ENCODE results near the gene PNMA6E.

PNMA6E gene

DNA sequence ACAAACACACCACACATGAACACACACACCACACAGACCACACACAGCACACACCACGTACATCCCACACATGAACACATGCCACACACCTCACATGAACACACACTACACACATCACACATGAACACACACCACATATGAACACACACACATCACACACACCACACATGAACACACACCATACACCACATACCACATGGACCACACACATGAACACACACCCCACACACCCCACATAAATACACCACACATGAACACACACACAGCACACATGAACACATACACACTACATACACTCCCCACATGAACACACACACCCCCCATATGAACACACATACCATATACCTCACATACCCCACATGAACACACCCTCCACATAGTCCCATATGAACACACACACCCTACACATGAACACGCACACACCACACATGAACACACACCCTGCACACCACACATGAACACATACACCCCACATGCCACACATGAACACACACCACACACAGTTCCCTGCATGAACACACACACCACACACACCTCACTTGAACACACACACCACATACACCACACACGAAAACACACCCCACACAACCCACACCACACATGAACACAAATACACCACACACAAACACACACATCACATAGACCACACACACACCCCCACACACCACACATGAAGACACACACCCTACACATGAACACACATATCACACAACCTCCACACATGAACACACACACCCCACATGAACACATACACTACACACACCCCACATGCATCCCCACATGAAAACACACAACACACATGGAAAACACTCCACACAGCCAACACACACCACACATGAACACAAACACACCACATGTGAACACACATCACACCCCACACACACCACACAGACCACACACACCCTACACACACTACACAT lies 18.3 kb downstream of the PNMA6E start:
- no peak for DNase-seq

DNA sequence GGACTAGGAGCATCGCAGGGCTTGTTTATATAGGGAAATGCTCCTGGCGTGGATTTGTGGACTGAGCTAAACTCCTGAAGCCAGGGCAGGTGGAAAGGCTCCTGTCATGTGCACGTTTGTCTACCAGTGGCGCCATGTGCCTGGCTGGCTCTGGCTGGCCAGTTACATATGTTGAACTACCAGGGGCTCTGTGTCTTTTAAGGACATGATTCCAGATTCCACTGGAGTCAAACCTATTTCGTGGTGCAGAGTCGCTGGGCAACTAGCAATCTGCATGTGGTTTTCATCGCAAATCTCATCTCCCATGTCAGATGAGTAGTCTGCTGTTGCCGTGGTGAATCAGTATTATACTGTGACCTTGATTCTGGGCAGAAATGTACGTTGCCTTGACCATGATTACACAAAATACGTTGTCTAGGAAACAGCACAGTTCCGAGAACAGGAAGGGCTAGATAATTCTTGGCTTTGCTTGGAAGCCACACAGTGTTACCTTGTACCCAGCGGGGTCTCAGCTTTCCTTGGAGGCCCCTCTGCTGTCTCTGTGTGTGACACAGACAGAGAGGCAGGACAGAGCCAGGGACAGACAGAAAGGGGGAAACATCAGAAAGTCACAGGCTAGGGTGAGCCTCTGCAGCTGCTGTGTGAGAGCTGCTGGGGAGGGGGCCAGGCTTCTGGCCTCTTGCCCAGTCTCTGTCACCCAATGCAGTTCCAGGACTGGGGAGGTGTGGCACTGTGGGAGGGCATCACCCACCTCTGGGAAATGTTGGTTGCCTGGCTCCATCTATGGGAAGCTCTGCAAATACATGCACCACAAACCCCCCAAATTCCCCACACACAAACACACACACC lies 19.2 kb downstream of the PNMA6E start:
- peak; percentile 77 for DNase-seq

DNA sequence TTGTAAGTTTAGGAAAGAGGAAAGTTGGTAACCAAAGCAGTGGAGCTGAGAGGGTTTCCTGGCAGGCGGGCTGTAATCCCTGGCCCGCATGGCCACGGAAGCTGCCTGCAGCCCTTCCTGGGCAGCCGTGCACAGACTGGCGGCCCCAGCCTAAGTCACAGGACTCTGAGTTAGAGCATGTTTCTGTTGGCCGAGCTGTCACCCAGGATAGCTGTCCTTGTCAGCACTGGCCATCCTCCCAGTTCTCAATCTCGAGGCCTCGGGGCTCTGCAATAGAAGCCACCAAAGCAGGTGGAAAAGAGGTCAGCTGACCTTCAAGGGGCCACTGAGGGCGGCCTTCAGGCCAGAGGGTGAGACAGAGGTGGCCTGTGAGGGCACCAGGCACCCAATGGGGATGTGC lies 20.5 kb downstream of the PNMA6E start:
- no peak for DNase-seq

DNA sequence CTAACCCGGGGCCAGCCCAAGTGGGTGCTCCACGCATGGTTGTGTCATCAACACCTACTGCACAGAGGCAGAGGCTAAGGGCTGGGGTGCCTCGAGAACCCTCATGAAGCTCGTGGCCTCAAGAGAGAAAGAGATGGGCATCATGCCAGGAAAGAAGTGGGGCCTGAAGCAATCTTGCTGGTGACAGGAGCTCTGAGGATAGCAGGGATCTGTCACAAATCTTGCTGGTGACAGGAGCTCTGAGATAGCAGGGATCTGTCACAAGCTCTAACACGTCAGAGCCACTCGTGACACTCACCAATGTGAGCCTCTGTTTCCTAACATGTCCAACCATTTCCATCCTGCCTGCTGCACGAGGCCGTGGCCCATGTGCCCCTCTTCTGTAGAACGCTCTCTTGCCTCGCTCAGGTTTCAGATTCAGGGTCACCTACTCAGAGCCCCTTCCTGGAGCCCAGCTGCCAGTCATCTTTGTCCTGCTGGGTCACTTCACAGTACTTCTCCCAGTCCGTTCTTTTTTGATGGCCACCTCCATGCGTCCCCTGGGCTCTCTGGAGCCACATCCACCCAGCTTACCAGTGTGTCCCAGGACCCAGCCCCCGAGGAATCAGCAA lies 21.1 kb downstream of the PNMA6E start:
- DNase-seq: no peak

DNA sequence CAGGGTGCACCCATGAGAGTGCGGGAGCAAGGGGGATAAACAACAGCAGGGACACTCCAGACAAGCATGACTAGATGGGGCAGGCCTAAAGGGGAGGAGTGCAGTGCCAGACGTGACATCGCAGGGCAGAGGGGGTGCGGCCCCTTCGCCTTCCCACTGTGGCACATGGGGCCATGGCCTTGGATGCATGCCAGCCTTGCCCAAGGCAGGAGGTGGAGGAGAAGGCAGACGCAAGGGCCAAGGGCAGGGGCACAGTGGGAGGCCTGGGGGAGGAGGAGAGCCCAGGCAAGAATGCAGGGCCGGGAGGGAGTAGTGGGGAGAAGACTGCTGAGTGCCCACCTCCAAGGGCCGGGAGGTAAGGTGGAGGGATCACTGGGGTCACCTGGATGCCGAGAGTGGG lies 21.6 kb downstream of the PNMA6E start:
- DNase-seq: no peak

DNA sequence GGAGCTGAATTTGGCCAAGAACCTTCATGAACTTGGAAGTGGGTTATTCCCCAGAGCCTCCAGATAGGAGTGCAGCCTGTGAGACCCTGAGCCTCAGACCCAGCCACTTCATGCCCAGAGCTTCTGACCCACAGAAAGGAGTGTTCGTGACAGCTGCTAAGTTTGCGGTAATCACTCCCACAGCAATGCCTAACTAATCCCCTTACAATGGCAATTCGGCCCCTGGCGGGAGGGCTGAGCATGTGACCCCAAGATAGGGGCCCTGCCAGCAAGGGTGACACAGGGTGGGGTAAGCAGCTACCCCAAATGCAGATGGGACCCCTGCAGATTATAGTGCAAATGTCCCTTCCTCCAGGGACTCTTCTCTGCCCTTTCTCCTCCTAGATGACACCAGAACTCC lies 22.5 kb downstream of the PNMA6E start:
- no peak for DNase-seq

DNA sequence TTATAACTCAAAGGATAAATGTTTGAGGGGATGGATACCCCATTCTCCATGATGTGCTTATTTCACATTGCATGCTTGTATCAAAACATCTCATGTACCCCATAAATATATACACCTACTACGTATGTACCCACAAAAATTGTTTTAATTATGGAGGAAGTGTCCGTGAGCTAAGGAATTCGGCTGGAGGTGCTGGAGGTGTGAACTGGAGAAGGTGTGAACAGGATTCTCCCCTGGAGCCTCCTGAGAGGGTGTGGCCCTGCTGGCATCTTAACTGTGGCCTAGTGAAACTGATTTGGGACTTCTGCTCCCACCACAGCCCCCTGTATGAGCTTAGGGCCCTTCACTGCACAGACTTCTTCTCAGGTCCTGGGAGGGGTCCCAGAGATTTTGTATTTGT lies 23.4 kb downstream of the PNMA6E start:
- DNase-seq: no peak

DNA sequence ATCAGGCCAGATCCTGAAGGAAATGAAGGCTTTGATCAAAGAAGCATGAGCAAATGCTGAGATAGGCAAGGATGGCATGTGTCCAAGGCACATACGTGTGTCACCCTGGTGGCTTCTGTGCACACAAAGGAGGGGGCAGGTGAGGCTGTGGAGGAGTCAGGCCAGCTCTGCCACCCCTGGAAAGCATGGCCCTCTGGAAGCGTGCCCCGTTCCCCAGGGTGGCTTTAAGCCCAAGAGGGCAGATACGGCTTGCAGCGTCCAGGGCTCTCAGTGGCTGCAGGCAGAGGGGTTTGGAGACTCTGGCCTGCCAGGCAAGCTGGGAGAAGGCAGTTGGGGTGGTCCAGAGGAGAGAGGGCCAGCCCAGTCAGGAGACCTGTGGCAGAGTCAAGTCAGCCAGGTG lies 25.6 kb downstream of the PNMA6E start:
- DNase-seq: no peak

DNA sequence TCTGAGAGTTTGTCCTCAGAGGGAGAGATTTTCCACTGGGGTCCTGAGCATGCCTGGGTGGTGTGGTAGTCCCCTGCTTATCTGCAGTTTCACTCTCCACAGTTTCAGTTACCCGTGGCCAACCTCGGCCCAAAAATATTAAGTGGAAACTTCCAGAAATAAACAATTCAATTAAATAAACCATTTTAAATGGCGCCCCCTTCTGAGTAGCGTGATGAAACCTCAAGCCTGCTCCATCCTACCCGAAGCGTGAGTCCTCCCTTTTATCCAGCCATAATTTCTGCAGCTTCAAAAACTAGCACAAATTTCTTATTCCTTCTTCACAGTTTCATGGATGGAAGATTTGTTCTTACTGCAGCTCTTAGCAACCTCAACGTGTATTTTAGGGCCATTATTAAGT lies 26.7 kb downstream of the PNMA6E start:
- no peak for DNase-seq

DNA sequence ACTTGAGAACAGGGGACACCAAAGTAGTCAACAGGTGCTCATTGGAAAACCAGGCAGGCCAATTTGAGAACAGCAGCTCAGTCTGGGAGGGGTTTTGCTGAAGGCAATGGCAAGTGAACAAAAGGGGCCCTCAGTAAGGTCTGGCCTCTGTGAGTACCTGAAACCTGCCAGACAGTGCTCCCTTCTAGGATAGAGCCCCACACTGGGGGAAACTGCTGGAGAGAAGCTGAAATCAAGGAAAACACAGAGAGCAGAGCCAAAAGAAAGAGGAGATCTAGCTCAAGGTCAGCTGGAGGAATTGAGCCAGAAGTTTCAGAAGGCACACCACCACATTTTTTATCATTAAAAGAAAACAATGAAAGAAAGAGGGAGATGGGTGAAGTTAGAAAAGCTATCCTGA lies 28.2 kb downstream of the PNMA6E start:
- DNase-seq: no peak

DNA sequence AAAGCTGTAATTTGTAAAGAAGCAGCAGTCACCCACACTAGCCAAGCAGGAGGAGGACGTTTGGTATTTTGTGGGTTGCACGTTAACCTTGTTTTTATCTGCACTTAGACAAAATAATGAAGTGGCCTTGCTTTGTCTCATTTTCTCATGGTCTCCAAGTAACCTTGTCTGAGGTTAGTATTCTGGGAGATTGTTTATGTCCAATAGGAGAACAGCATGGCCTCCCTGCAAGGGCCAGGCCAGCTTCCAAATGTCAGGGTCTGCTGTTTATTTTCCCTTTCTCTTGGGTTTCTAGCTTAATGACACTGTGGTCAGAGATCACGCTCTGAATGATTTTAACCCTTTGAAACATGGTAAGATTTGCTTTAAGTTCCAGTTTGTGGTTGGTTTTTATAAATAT lies 29.9 kb downstream of the PNMA6E start:
- DNase-seq: no peak

DNA sequence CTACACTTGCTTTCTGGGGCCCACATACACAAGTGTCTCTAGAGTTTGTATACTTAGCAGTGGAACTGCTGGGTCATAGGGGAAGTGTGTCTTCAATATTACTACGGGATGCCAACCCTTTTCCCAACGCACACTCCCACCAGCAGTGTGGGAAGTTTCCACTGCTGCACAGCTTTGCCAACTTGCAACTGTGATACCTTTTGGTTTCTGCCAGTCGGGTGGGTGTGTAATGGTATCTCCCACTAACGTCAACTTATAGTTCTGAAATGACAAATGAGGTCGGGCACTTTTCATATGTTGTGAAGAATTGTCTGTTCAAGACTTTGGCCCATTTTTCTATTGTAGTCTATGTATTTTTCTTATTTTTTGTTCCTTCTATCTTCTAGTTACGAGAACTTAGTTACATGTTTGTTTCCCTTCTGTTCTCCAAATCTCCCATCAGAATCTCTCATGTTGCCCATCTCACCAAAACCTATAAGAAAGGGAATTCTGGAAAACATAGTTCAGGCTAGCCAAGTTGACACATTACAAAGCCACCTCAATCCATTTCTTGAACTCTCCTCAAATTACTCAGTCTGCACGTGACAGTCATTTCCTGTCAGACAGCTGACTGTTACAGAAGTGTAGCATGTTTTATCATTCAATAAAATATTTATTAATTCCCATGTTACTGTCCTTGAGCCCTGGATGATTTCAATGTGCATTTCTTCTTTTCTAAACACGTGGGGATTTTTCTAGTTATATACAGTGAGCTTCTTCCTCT lies 30.7 kb downstream of the PNMA6E start:
- no peak for DNase-seq

DNA sequence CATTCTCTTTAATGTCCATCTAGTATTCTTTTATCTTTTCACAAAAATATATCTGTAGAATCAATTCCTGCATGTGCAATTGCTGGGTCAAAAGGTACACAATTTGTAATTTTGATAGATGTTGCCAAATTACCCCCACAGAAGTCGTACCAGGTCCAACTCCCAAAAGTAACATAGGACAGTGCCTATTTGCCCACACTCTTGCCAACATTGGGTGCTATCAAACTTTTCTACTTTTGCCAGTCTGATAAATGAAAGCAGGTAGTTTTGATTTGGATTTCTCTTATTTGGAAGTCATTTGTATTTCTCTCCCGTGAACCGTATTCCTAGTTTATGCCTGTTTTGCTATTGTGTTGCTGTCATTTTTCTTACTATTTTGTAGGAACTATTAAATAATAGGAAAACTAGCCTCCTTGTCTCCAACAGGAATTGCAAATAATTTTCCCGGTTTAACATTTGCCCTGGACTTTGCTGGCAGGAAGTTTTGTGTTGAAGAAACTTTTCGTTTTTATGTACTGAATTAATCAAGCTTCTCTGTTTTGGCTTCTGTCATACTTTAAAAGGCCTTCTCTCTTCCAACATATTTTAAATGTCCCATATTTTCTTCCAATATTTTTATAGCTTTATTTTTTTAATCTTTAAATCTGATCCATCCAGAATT lies 34.1 kb downstream of the PNMA6E start:
- no peak for DNase-seq

DNA sequence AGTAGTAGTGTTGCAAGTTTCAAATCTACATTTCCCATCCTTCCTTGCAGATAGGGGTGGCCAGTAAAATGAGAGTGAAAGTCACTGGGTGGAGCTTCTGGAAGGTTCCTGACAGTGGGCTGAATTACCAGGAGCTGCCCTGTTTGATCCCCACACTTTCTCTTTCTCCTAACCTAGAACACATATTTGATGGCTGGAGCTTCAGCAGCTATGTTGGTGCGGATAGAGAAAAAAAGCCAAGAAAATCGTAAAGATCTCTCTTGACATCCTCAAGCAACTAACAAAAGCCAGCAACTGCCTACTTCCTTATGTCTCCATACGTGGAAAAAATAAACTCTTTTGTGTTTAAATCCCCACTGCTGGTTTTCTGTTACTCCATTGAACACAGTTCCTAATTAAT lies 35.0 kb downstream of the PNMA6E start:
- no peak for DNase-seq

DNA sequence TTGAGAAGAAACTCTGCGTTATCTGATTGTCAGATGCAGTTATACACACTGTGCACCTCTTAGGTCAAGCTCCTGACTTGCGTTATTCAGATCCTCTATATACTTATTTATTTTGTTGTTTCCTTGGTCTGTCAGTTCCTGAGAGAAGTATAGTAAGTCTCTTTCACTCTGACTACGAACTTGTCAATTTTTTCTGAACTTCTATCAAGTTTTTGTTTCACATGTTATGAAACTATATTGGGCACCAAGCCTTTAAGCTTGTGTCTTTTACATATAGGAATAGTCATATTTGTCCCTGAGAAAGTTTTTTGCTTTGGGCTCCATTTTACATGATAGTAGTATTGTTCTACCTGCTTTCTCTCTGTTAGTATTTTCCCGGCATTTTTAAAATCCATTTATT lies 35.5 kb downstream of the PNMA6E start:
- DNase-seq: no peak

DNA sequence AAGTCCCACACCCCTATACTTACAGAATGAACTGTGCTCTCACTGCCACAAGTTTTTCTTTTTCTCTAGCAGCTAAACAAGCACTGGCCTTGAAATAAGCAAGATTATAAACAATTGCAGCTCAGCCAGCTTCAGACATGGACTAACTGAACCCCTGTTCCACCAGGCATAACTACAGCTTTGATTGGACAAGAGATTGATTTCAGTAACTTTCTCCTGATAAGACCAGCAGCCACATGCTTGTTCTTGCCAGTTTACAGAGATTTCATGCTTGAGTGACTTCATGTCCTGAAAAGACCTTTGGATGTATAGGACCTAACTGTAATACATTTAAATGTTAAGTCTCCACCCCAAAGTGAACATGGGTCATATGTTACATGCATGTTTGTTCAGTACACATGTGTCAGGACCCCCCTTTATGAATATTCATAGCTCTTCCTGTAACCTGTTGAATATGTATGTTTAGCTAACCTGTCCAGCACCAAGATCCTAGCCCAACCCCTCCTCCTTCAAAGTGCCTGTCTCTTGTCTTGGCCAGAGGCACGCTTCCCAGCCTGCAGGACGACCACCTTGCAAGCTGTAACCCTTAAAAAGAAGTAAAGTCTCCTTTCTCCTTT lies 39.3 kb downstream of the PNMA6E start:
- DNase-seq: no peak

DNA sequence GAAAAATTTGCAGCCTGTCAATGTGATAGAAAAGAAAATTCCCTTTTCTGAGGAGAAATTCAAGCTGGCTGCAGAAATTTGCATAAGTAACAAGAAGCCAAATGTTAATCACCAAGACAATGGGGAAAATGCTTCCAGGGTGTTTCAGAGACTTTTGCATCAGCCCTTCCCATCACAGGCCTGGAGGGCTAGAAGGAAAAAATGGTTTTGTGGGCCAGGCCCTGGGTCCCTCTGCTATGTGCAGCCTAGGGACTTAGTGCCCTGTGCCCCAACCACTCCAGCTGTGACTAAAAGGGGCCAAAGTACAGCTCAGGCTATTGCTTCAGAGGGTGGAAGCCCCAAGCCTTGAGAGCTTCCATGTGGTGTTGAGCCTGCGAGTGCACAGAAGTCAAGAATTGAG lies 43.3 kb downstream of the PNMA6E start:
- no peak for DNase-seq

DNA sequence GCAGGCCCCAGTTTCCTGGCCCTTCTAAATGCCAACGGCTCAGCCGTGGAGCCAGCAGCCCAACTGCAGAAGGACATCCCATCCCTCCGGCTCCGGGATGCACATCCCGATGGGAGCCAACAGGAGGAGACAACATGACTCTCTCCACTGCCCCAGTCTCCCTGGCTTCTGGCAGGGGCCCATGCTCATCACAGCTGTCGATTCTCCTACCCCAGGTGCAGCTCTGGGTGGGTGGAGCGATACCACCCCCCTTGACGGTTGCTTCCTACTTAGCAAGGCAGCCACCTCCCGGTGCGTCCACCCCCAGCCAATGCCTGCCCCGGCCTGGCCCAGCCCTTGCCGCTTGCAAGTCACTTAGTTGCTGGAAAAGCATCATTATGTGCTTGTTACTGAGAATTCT lies 47.7 kb downstream of the PNMA6E start:
- DNase-seq: no peak

DNA sequence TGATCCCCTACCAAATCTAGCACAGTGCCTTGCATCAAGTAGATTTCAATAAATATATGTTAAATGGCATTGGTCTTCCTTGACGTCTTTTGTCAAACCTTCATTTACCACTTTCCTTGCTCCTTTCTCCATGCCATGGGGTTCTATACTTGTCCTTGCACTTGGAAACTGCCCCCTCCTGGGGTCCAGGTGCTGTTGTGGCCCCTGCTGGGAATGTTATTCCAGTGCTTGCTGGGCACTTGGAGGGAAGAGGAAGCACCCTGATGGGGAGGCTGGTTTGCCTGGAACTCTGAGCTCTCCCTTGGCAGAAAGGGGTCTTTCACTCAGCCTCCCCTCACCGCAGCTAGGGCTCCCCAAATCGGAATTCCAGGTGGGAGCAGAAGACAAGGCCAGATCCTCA lies 48.3 kb downstream of the PNMA6E start:
- DNase-seq: no peak

DNA sequence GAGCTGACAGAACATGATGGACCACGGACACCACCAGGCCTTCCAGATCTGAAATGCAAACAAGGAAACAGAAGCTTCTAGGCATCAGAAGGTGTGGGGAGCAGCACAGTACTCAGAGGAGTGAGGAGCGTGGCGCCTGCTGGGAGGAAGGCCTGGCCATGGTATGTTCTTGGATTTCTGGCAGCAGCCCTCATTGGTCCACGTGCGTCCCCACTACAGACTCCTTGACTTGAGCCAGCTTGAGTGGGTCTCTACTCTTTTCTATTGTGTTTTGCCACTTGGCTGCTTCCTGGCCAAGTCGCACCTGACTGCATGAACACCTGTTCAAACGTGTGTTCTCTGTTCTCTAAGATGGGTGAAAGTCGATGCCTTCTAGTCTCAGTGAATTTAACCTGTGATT lies 49.2 kb downstream of the PNMA6E start:
- DNase-seq: no peak

DNA sequence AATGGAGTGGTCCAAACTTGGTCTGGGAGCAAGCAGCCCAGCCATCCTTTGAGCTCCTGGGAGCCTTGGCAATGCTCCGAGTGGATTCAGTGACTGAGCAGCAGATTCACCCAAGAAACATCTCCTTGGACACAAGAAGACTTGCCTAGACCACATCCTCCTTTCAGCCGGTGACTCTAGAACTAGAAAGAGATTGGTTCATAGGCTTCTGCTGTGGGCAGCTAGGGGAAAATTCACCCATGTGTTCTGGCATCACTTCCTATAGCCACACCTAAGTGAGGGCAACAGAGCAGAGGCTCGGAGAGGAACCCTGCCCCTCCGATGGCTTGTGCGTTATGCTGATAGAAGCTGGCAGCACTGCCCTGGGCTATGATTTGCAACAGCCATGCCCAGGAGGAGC lies 51.2 kb downstream of the PNMA6E start:
- DNase-seq: no peak

DNA sequence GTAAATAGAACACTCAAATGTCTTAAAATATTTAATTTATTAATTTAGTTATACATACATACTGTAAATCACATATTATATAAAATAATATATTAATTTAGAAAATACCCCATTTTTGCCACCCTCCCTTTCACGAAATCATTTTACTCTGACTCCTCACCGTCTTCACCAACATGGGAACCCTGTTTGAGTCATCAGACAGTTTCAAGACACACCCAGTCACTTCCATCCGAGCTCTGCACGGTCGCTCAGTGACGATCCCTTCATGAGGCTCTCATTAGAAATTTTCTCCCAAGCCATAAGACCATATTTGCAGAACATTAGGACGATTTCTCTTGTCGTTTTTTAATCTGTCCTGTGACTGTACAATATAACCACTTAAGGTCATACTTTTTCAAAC lies 52.7 kb downstream of the PNMA6E start:
- no peak for DNase-seq
